OCI-LY1 (cell line): ENCODE measurements around the gene PRR3.
A peak's percentile ranks its signal among the peaks of the same experiment; 100 is the strongest.

Experiments used
- H2AFZ ChIP-seq: fragments of 200-600 bp; sonication (generic), shearing (Covaris generic); 2 replicates; pipeline ENCODE4 v1.6.0; 2014; ENCODE audit warnings: antibody characterized with exemption, mild to moderate bottlenecking, low read length
- H3F3A ChIP-seq: fragments of 200-600 bp; sonication (generic), shearing (Covaris generic); 2 replicates; pipeline ENCODE4 v1.6.0; 2014; ENCODE audit warnings: mild to moderate bottlenecking, antibody characterized with exemption, low read length, moderate library complexity; ENCODE audit not compliant: insufficient read depth
- H3K27ac ChIP-seq: fragments of 200-600 bp; sonication (generic); 2 replicates; pipeline ENCODE4 v1.5.1; 2014; ENCODE audit warnings: low read length, mixed run types, mild to moderate bottlenecking, low read depth; ENCODE audit not compliant: poor library complexity, severe bottlenecking
- H3K27me3 ChIP-seq: fragments of 200-600 bp; sonication (generic); 2 replicates; pipeline ENCODE4 v1.6.0; 2014; ENCODE audit warnings: antibody characterized with exemption, mild to moderate bottlenecking, low read length, moderate library complexity; ENCODE audit not compliant: insufficient read depth
- H3K36me3 ChIP-seq: fragments of 200-600 bp; sonication (generic); 2 replicates; pipeline ENCODE4 v1.6.1; 2014; ENCODE audit warnings: mild to moderate bottlenecking, antibody characterized with exemption, low read length, moderate library complexity, mixed read lengths; ENCODE audit not compliant: insufficient read depth
- H3K4me1 ChIP-seq: fragments of 200-600 bp; sonication (generic); 2 replicates; pipeline ENCODE4 v1.5.1; 2014; ENCODE audit warnings: mild to moderate bottlenecking, low read length, moderate library complexity; ENCODE audit not compliant: insufficient read depth, severe bottlenecking
- H3K4me2 ChIP-seq: fragments of 200-600 bp; sonication (generic), shearing (Covaris generic); 2 replicates; pipeline ENCODE4 v1.6.1; 2014; ENCODE audit warnings: low read length
- H3K4me3 ChIP-seq: fragments of 200-600 bp; sonication (generic); 2 replicates; pipeline ENCODE4 v1.5.1; 2014; ENCODE audit warnings: low read length, low read depth, mild to moderate bottlenecking, mixed read lengths; ENCODE audit not compliant: poor library complexity, severe bottlenecking
- H3K79me2 ChIP-seq: fragments of 200-600 bp; shearing (Covaris generic); 2 replicates; pipeline ENCODE4 v1.6.1; 2016; ENCODE audit warnings: mixed run types, low read length, mixed read lengths; ENCODE audit not compliant: insufficient read depth
- H3K9ac ChIP-seq: fragments of 200-600 bp; sonication (generic), shearing (Covaris generic); 2 replicates; pipeline ENCODE4 v1.6.1; 2014; ENCODE audit warnings: mild to moderate bottlenecking, low read length, mixed read lengths
- H3K9me2 ChIP-seq: fragments of 200-600 bp; sonication (generic), shearing (Covaris generic); 2 replicates; pipeline ENCODE4 v1.6.1; 2014; ENCODE audit warnings: low read depth, mild to moderate bottlenecking, low read length, mixed read lengths
- H3K9me3 ChIP-seq: fragments of 200-600 bp; shearing (Covaris generic); 2 replicates; pipeline ENCODE4 v1.6.1; 2014; ENCODE audit warnings: low read length, mixed read lengths
- H4K20me1 ChIP-seq: fragments of 200-600 bp; sonication (generic), shearing (Covaris generic); 2 replicates; pipeline ENCODE4 v1.6.0; 2016; ENCODE audit warnings: mild to moderate bottlenecking, low read length; ENCODE audit not compliant: insufficient read depth
- CTCF ChIP-seq: fragments of 200-600 bp; sonication (generic), shearing (Covaris generic); IDR thresholded peaks from 2 replicates; pipeline ENCODE4 v1.5.1; 2017; ENCODE audit warnings: mild to moderate bottlenecking, antibody characterized with exemption, low read length, moderate library complexity, mixed read lengths
- EZH2 ChIP-seq: fragments of 200-600 bp; sonication (generic), shearing (Covaris generic); IDR thresholded peaks from 2 replicates; pipeline ENCODE4 v1.8.0; 2017; ENCODE audit warnings: borderline replicate concordance, mixed run types, mild to moderate bottlenecking, antibody characterized with exemption, low read length, moderate library complexity, mixed read lengths

PRR3 gene

GRCh38 chr6:30530014-30530413 is 27.1 kb upstream of the PRR3 start:
- H2AFZ ChIP-seq: no peak overlapping the region
- peak overlapping the region; percentile 16 for H3K27ac ChIP-seq
- TF ChIP-seq CTCF (no peak), EZH2 (no peak)
- no peaks in the 10 kb centered on the region for H3K79me2 ChIP-seq
- no peak overlapping the region for H3K4me2 ChIP-seq
- peaks cover 31% of the 10 kb centered on the region for H3K4me1 ChIP-seq
- no peaks in the 10 kb centered on the region for H3K36me3 ChIP-seq
- H3K4me3 ChIP-seq: no peak overlapping the region
- no peaks in the 10 kb centered on the region for H4K20me1 ChIP-seq
- no peaks in the 10 kb centered on the region for H3K27me3 ChIP-seq
- no peaks in the 10 kb centered on the region for H3F3A ChIP-seq
- no peaks in the 10 kb centered on the region for H3K9me3 ChIP-seq
- no peaks in the 10 kb centered on the region for H3K9me2 ChIP-seq
- no peak overlapping the region for H3K9ac ChIP-seq

- no peak overlapping the region for H2AFZ ChIP-seq
- TF ChIP-seq EZH2 (no peak), CTCF (no peak)
- no peaks in the 10 kb centered on the region for H3F3A ChIP-seq
- no peak overlapping the region for H3K4me2 ChIP-seq
- no peak overlapping the region for H3K4me3 ChIP-seq
- H3K4me1 ChIP-seq: peaks cover 17% of the 10 kb centered on the region
- H3K79me2 ChIP-seq: no peaks in the 10 kb centered on the region
- H4K20me1 ChIP-seq: no peaks in the 10 kb centered on the region
- H3K9me2 ChIP-seq: no peaks in the 10 kb centered on the region
- no peak overlapping the region for H3K9ac ChIP-seq
- no peaks in the 10 kb centered on the region for H3K9me3 ChIP-seq
- H3K27me3 ChIP-seq: no peaks in the 10 kb centered on the region
- H3K36me3 ChIP-seq: no peaks in the 10 kb centered on the region
- H3K27ac ChIP-seq: no peak overlapping the region
Measured at GRCh38 chr6:30533460-30534294, 23.4 kb upstream of the PRR3 start.

GRCh38 chr6:30537931-30538330 is 19.2 kb upstream of the PRR3 start:
- H2AFZ ChIP-seq: no peak overlapping the region
- 0 out of 2 replicates have a peak, but pooled peaks cover 3% of the 10 kb centered on the region for H3F3A ChIP-seq
- H4K20me1 ChIP-seq: no peaks in the 10 kb centered on the region
- no peaks in the 10 kb centered on the region for H3K9me2 ChIP-seq
- H3K4me1 ChIP-seq: peaks cover 12% of the 10 kb centered on the region
- no peak overlapping the region for H3K4me2 ChIP-seq
- H3K36me3 ChIP-seq: no peaks in the 10 kb centered on the region
- no peaks in the 10 kb centered on the region for H3K79me2 ChIP-seq
- H3K4me3 ChIP-seq: no peak overlapping the region
- TF ChIP-seq CTCF (no peak), EZH2 (no peak)
- H3K9ac ChIP-seq: no peak overlapping the region
- H3K9me3 ChIP-seq: no peaks in the 10 kb centered on the region
- no peak overlapping the region for H3K27ac ChIP-seq
- H3K27me3 ChIP-seq: no peaks in the 10 kb centered on the region
